Mucosa of descending colon (tissue), 3 donors: ENCODE measurements around the gene PEAK3. TPM values are rescaled to one million over a fixed set of nuclear protein-coding genes. Genes with fewer than 3 reads are reported as not detected.

Source experiments
- ATAC-seq: fragments of 200-7000 bp; cut with Tn5 transposase; one replicate; pipeline ENCODE4 v1.9.1; 2020; ENCODE audit warnings: mild to moderate bottlenecking, moderate library complexity
- DNase-seq, 3 donors: peaks; one replicate each; pipeline ENCODE4 v3.0.0-alpha.2; 2020
- H3K36me3 ChIP-seq: fragments of 200-600 bp; one replicate; pipeline ENCODE4 v1.8.0; 2021; ENCODE audit warnings: low read depth, mild to moderate bottlenecking
- H3K4me1 ChIP-seq: fragments of 200-600 bp; one replicate; pipeline ENCODE4 v1.8.0; 2021; ENCODE audit warnings: low read depth, mild to moderate bottlenecking
- H3K4me3 ChIP-seq: fragments of 200-600 bp; one replicate; pipeline ENCODE4 v1.8.0; 2021; ENCODE audit warnings: mild to moderate bottlenecking
- H3K9me3 ChIP-seq: fragments of 200-600 bp; one replicate; pipeline ENCODE4 v1.8.0; 2021; ENCODE audit warnings: mild to moderate bottlenecking
- intact Hi-C, 2 donors: fragments of 100-400 bp; cut with DNase I in 1 of 2; cut with micrococcal nuclease in 1 of 2; formaldehyde crosslinking; loops; one replicate each; pipeline versions ENCODE4 v1.11.0 to v1.11.1; 2022; cut with DNase I, micrococcal nuclease
- microRNA-seq: library from miRNA; unstranded; fragments of <30 nt; microRNA quantifications from one replicate; pipeline ENCODE4, GENCODE V29; 2019
- total RNA-seq, 3 donors: library from RNA; stranded (reverse); fragmentation: NEBNext Ultra II Directional in 2 of 3; extraction: Animal tissue kit (Norgen Biotek cat#: 25700) in 2 of 3; gene quantifications; one replicate each; pipeline versions ENCODE4 v1.2.1 to v1.2.4, GENCODE V29; 2021 to 2023
- TF ChIP-seq, protein P1 (sequence below): fragments of 200-600 bp; IDR thresholded peaks from one replicate; pipeline ENCODE4 v1.8.0; 2022; ENCODE audit warnings: antibody characterized with exemption, mild to moderate bottlenecking
- donor health status: DM: no; HTN: no; CAD: no; lungs with moderate emphysema.
- donor health status: DM: no; HTN: no; CAD: no.
- donor health status: DM: no; HTN: yes; CAD: no.

Gene PEAK3
- total RNA-seq, 3 donors from 2014 or later: 0.29 to 1.4 (median 1.1) TPM

GRCh38 chr19:2226051-2226839 lies 55.7 kb downstream of the PEAK3 start:
- Histone ChIP-seq H3K4me3 (no peak overlapping the region), H3K9me3 (no peaks in the 10 kb centered on the region), H3K4me1 (no peaks in the 10 kb centered on the region), H3K36me3 (peaks cover 6% of the 10 kb centered on the region)
- intact Hi-C loops: no loop called here
- ATAC-seq (no peak), DNase-seq (no peak)
- TF ChIP-seq, protein P1, sequence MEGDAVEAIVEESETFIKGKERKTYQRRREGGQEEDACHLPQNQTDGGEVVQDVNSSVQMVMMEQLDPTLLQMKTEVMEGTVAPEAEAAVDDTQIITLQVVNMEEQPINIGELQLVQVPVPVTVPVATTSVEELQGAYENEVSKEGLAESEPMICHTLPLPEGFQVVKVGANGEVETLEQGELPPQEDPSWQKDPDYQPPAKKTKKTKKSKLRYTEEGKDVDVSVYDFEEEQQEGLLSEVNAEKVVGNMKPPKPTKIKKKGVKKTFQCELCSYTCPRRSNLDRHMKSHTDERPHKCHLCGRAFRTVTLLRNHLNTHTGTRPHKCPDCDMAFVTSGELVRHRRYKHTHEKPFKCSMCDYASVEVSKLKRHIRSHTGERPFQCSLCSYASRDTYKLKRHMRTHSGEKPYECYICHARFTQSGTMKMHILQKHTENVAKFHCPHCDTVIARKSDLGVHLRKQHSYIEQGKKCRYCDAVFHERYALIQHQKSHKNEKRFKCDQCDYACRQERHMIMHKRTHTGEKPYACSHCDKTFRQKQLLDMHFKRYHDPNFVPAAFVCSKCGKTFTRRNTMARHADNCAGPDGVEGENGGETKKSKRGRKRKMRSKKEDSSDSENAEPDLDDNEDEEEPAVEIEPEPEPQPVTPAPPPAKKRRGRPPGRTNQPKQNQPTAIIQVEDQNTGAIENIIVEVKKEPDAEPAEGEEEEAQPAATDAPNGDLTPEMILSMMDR: no peak

GRCh38 chr19:2225415-2226050 lies 56.4 kb downstream of the PEAK3 start:
- peaks cover 10% of the 10 kb centered on the region for H3K36me3 ChIP-seq
- ATAC-seq (no peak), DNase-seq (no peak)
- H3K4me3 ChIP-seq: no peak overlapping the region
- no peaks in the 10 kb centered on the region for H3K9me3 ChIP-seq
- TF ChIP-seq, protein P1: no peak
- intact Hi-C loops: no loop called here
- no peaks in the 10 kb centered on the region for H3K4me1 ChIP-seq

DNA sequence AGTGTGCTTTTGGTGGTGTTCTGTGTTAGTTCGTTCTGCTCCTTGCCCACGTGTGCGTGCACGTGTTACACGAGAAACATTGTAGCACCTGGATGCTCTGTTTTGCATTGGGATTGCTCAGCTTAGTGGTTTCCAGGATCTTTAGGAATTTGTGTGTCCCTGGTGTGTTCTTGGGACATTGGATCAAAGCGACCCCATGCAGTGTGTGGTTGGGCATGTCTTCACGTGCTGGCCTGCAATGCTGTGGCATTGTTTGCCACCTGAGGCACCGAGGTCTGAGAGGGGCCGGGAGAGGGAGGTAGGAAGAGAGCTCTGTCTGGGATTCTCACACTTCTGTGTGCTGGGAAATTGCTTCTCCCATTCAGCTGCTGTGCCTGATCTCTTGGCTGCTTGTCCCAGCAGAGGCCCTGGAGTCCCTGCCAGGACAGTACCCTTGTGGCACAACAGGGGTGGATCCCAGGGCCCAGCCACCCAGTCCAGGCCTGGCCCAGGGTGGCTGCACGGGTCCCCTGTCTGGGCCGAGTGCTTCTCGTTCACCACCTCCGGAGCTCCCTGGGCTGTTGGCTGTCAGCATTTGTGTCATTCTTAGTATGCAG lies 57.1 kb downstream of the PEAK3 start:
- DNase-seq: no peak
- TF ChIP-seq, protein P1: no peak
- intact Hi-C loops: no loop called here
- no peak for ATAC-seq
- Histone ChIP-seq H3K36me3 (peaks cover 11% of the 10 kb centered on the region), H3K4me3 (no peak overlapping the region), H3K4me1 (no peaks in the 10 kb centered on the region), H3K9me3 (no peaks in the 10 kb centered on the region)

Small RNAs within 50 kb of the gene (microRNA-seq; reads per million reads assigned to microRNA genes)
- gene MIR1227: 1.9 reads per million
- gene MIR4321: not detected

Other genes with a start within 250 kb of the PEAK3 start
- gene MKNK2, start 230.9 kb downstream of the PEAK3 start, total RNA-seq: 100 to 1,000 TPM; 252 to 330 (median 304) TPM
- gene MOB3A, start 185.8 kb downstream of the PEAK3 start, total RNA-seq: 10 to 100 TPM; 39.8 to 76.8 (median 43.7) TPM
- gene IZUMO4, start 185.3 kb downstream of the PEAK3 start, total RNA-seq: 1 to 10 TPM; 2.2 to 5.3 (median 3.4) TPM
- gene AP3D1, start 130.6 kb downstream of the PEAK3 start, total RNA-seq: 100 to 1,000 TPM; 103 to 120 (median 103) TPM
- 10 to 100 TPM; 38.1 to 48.1 (median 44.5) TPM for gene DOT1L, start 118.2 kb downstream of the PEAK3 start, total RNA-seq
- 100 to 1,000 TPM; 132 to 231 (median 189) TPM for gene PLEKHJ1, start 45.8 kb downstream of the PEAK3 start, total RNA-seq
- 10 to 100 TPM; 60.6 to 81.2 (median 68.2) TPM for gene SF3A2, start 45.4 kb downstream of the PEAK3 start, total RNA-seq
- 1 to 10 TPM; 2.7 to 5.1 (median 3.8) TPM for gene AMH, start 32.9 kb downstream of the PEAK3 start, total RNA-seq
- gene JSRP1, start 25.8 kb downstream of the PEAK3 start, total RNA-seq: 1 to 10 TPM in 1 of 3 donors, under 1 TPM in 2; 0.38 to 2.4 (median 0.87) TPM
- gene LINGO3, start 26.0 kb upstream of the PEAK3 start, total RNA-seq: not detected
- gene LSM7, start 46.4 kb upstream of the PEAK3 start, total RNA-seq: 100 to 1,000 TPM in 1 of 3 donors, 10 to 100 TPM in 2; 60.3 to 111 (median 93.1) TPM
- gene SPPL2B, start 46.5 kb upstream of the PEAK3 start, total RNA-seq: 100 to 1,000 TPM; 119 to 177 (median 153) TPM
- gene TMPRSS9, start 78.1 kb upstream of the PEAK3 start, total RNA-seq: under 1 TPM in 2 of 3 donors, not detected in 1; 0.17 to 0.41 TPM
- 100 to 1,000 TPM in 2 of 3 donors, 10 to 100 TPM in 1; 75.4 to 130 (median 104) TPM for gene TIMM13, start 145.4 kb upstream of the PEAK3 start, total RNA-seq
- gene LMNB2, start 174.8 kb upstream of the PEAK3 start, total RNA-seq: 10 to 100 TPM; 21.1 to 47.8 (median 22.1) TPM
- 10 to 100 TPM; 30.6 to 45.5 (median 35.9) TPM for gene GADD45B, start 194.0 kb upstream of the PEAK3 start, total RNA-seq